Esophagus muscularis mucosa (tissue), 4 donors: ENCODE data around the gene TRAK1. TPM values are rescaled to one million over a fixed set of nuclear protein-coding genes. Genes with fewer than 3 reads are reported as not detected.

ENCODE experiments used
- DNase-seq: peaks from one replicate; pipeline ENCODE4 v3.0.0-alpha.2; 2017; ENCODE audit errors: extremely low spot score
- H3K27ac ChIP-seq, 4 donors: fragments of 200-600 bp; sonication (generic); replicated peaks in 1 of 4; 1 replicate in 3 of 4; 2 replicates in 1 of 4; pipeline ENCODE4 v1.5.1; 2016 to 2019; ENCODE audit warnings: mild to moderate bottlenecking in 1 of 4
- H3K27me3 ChIP-seq, 4 donors: fragments of 200-600 bp; sonication (generic); one replicate each; pipeline versions ENCODE4 v1.5.1 to v1.6.0; 2016 to 2019
- H3K36me3 ChIP-seq, 4 donors: fragments of 200-600 bp; sonication (generic); one replicate each; pipeline ENCODE4 v1.5.1; 2016 to 2019
- H3K4me1 ChIP-seq, 4 donors: fragments of 200-600 bp; sonication (generic); one replicate each; pipeline ENCODE4 v1.5.1; 2016 to 2019
- H3K4me3 ChIP-seq, 4 donors: fragments of 200-600 bp; sonication (generic); 1 replicate in 2 of 4; 2 replicates in 2 of 4; pipeline ENCODE4 v1.5.1; 2016 to 2019; ENCODE audit warnings: mild to moderate bottlenecking in 4 of 4, moderate library complexity in 1 of 4
- H3K9me3 ChIP-seq, 4 donors: fragments of 200-600 bp; sonication (generic); 1 replicate in 3 of 4; 2 replicates in 1 of 4; pipeline ENCODE4 v1.5.1; 2016 to 2019
- EP300 ChIP-seq: sonication (generic); formaldehyde crosslinking; IDR thresholded peaks from one replicate; pipeline ENCODE4 v1.6.1; 2017; ENCODE audit warnings: antibody characterized with exemption
- POLR2A ChIP-seq: fragments of 450-650 bp; IDR thresholded peaks from one replicate; pipeline ENCODE4 v1.6.1; 2017; ENCODE audit warnings: antibody characterized with exemption, moderate library complexity, mild to moderate bottlenecking, low read depth
- POLR2AphosphoS5 ChIP-seq, 2 donors: sonication (generic); formaldehyde crosslinking; IDR thresholded peaks; one replicate each; pipeline ENCODE4 v1.6.1; 2017; ENCODE audit warnings: antibody characterized with exemption in 2 of 2
- WGBS: methylation state at CpG from one replicate; pipeline ENCODE4 v1.1.5; 2018; 5-methylcytosine and 5-hydroxymethylcytosine counted together
- intact Hi-C: fragments of 100-400 bp; cut with DNase I; formaldehyde crosslinking; loops from one replicate; pipeline ENCODE4 v1.15.1; 2023
- total RNA-seq, 4 donors: library from RNA; depleted of rRNA; stranded (reverse); fragments of >200 nt; gene quantifications; one replicate each; pipeline versions ENCODE4 v1.1.0 to v1.2.1, GENCODE V29; 2016
- TF ChIP-seq, protein P1 (sequence below), 3 experiments: fragments of 200-600 bp in 2 of 3; fragments of 450-650 bp in 1 of 3; sonication (generic) in 2 of 3; IDR thresholded peaks; one replicate each; pipeline ENCODE4 v1.5.1; 2017 to 2019; ENCODE audit warnings: antibody characterized with exemption in 3 of 3, mild to moderate bottlenecking in 2 of 3, moderate library complexity in 1 of 3

The TRAK1 gene
- total RNA-seq, 4 donors from 2014 or later, result 45.7 to 74.8 (median 57.7) TPM

DNA sequence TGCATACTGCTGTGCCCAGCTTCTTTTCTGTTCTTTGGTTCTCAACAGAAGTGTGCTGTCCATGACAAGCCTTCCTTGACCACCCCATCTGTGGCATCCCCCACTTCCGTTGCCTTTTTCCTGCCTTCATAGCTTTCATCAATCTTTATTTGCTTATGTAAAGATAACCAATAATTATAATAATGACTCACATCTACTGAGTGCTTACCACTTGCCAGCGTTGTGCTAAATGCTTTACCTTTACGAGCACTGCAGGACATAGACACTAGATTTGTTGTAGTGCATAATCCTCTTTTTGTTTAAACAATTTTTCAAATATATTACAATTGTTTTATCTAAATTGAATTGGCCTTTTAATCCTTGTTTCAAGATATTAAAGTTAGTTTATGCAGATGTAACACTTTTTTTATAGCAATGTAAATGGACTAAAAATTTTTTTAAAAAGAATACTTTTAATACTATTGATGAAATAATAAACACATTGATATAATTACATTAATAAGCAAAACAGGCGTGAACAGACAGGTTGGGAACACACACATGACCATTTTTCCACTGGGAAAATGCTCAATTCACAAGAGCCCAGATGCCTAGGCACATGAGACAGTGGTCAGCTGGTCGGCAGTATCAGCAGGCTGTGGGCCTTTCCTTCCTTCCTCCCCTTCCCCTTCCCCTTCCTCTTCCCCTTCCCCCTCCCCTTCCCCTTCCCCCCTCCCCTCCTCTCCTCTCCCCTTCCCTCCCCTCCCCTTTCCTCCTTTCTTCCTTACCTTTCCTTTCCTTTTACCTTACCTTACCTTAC is 42.5 kb downstream of the TRAK1 start:
- intact Hi-C loops, result no loop called here
- no peak overlapping the region for H3K27ac ChIP-seq
- WGBS, result 70% methylated on average over 5 of the region's 5 CpGs
- no peaks in the 10 kb centered on the region for H3K36me3 ChIP-seq
- DNase-seq, result no peak
- peaks cover 5 to 16% (median 13%) of the 10 kb centered on the region in 4 donors for H3K4me1 ChIP-seq
- no peak for TF ChIP-seq POLR2AphosphoS5 (IDR thresholded peaks at IDR 0.05)
- TF ChIP-seq, protein P1, sequence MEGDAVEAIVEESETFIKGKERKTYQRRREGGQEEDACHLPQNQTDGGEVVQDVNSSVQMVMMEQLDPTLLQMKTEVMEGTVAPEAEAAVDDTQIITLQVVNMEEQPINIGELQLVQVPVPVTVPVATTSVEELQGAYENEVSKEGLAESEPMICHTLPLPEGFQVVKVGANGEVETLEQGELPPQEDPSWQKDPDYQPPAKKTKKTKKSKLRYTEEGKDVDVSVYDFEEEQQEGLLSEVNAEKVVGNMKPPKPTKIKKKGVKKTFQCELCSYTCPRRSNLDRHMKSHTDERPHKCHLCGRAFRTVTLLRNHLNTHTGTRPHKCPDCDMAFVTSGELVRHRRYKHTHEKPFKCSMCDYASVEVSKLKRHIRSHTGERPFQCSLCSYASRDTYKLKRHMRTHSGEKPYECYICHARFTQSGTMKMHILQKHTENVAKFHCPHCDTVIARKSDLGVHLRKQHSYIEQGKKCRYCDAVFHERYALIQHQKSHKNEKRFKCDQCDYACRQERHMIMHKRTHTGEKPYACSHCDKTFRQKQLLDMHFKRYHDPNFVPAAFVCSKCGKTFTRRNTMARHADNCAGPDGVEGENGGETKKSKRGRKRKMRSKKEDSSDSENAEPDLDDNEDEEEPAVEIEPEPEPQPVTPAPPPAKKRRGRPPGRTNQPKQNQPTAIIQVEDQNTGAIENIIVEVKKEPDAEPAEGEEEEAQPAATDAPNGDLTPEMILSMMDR (IDR thresholded peaks at IDR 0.05), result no peak
- TF ChIP-seq EP300, result no peak
- no peak for TF ChIP-seq POLR2A
- H3K9me3 ChIP-seq, result no peaks in the 10 kb centered on the region
- H3K4me3 ChIP-seq, result no peak overlapping the region
- H3K27me3 ChIP-seq, result no peaks in the 10 kb centered on the region

DNA sequence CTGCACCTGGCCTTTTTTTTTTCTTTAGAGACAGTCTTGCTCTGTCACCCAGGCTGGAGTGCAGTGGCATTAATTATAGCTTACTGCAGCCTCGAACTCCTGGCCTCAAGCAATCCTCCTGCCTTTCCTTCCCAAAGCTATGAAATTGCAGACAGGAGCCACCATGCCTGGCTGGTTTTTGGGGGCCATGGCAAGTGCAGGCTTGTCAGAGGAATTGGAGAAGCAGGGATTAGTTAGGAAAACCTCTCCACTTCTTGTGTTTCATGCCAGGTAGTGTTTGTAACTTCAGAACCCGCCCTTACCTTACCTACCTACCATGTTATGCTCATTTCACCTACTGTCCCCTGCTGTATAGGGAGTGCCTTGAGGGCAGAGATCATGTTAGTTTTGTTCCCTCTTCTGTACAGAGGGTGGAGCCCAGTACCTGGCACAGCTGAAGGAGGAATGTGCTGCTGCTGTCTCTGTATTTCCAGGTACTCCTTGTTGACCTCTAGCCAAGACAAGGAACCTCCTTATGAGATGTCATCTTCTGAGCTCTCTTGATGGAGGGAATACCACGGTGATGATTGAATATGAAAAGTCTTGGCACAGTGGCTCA is 43.8 kb downstream of the TRAK1 start:
- peaks cover 0 to 4% (median 0%) of the 10 kb centered on the region in 4 donors for H3K36me3 ChIP-seq
- no peak for DNase-seq
- intact Hi-C loops, result no loop called here
- TF ChIP-seq POLR2A (no peak), EP300 (no peak), POLR2AphosphoS5 (IDR thresholded peaks at IDR 0.05) (no peak)
- TF ChIP-seq, protein P1 (IDR thresholded peaks at IDR 0.05), result no peak
- H3K9me3 ChIP-seq, result no peaks in the 10 kb centered on the region
- no peak overlapping the region for H3K27ac ChIP-seq
- no peaks in the 10 kb centered on the region for H3K27me3 ChIP-seq
- H3K4me1 ChIP-seq, result peaks cover 0 to 6% (median 1%) of the 10 kb centered on the region in 4 donors
- WGBS, result 74% methylated on average over 2 of the region's 3 CpGs
- H3K4me3 ChIP-seq, result no peak overlapping the region

DNA sequence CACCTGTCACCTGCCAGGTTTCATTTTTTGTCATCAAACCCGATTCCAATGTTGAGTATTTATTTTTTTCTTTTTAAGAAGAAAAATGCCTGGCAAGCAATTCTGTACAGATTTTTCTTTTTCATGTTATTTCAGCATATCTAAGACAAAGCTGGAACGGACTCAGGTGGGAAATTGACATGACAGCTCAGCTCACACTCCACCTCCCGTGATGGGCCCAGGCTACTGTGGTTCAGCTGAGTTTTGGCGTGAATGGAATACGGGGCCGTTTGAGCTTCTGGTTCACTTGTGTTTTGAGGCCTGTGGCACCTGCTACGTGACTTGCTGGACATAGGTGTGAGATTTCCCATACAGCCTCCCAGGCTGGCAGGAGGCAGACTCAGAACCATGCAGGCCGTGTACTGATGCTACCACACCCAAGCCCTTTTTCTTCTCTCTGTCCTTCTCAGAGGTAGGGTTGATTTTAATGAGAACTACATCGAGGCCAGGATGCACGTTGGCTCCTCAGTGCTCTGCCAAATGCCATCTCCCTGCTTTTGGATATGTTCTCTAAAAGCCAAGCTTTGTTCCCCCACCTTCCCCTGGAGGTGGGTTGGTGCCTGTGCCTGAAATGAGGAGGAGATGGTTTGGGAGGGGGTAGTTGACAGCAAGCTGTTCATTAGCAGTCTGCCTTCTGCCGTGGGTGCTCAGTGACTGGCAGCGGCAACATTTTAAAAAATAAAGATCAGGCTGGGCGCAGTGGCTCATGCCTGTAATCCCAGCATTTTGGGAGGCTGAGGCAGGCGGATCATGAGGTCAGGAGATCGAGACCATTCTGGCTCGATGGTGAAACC is 48.7 kb downstream of the TRAK1 start:
- Histone ChIP-seq H3K27ac (no peak overlapping the region), H3K27me3 (no peaks in the 10 kb centered on the region), H3K36me3 (peaks cover 0 to 4% (median 0%) of the 10 kb centered on the region in 4 donors), H3K4me3 (no peak overlapping the region), H3K9me3 (no peaks in the 10 kb centered on the region), H3K4me1 (peaks cover 0 to 25% (median 9%) of the 10 kb centered on the region in 4 donors)
- intact Hi-C loops, result no loop called here
- TF ChIP-seq POLR2AphosphoS5 (IDR thresholded peaks at IDR 0.05), result no peak
- TF ChIP-seq, protein P1 (IDR thresholded peaks at IDR 0.05), result no peak
- no peak for TF ChIP-seq POLR2A
- no peak for TF ChIP-seq EP300
- WGBS, result 87% methylated on average over 16 of the region's 16 CpGs
- no peak for DNase-seq

DNA sequence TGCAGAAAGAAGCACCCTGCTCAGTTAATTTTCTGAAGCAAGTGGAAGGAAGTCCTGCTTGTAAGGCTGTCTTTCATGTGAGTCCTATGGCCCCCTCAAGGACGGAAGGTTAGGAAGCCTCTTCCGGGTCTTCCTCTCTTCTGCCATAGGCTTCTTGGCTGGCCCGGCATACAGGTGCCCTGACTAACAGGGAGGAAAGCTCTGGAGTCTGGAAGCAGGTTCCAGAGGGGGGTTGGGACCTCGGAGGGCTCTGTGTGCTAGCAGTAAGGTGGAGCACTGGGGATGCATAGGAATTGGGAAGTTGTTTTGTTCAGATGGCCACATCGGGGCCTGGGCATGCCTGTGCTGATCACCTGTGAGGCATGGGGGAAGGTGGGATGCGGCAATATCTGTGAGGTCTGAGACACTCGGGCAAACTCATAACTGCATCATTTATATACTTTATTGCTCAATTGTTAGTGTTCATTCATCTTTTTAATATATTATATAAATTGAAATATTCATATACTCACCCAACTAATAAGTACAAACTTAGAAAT is 49.6 kb downstream of the TRAK1 start:
- H3K27ac ChIP-seq, result no peak overlapping the region
- H3K9me3 ChIP-seq, result no peaks in the 10 kb centered on the region
- TF ChIP-seq, protein P1 (IDR thresholded peaks at IDR 0.05), result no peak
- TF ChIP-seq EP300 (no peak), POLR2AphosphoS5 (IDR thresholded peaks at IDR 0.05) (no peak), POLR2A (no peak)
- H3K27me3 ChIP-seq, result no peaks in the 10 kb centered on the region
- no peak overlapping the region for H3K4me3 ChIP-seq
- peaks cover 0 to 25% (median 6%) of the 10 kb centered on the region in 4 donors for H3K4me1 ChIP-seq
- WGBS, result 86% methylated on average over 7 of the region's 7 CpGs
- DNase-seq, result no peak
- intact Hi-C loops, result no loop called here
- H3K36me3 ChIP-seq, result peaks cover 0 to 4% (median 0%) of the 10 kb centered on the region in 4 donors
